ENCODE measurements around the gene CRTC1. TPM values are rescaled to one million over a fixed set of nuclear protein-coding genes. Genes with fewer than 3 reads are reported as not detected.

CRTC1 gene
- total RNA-seq, 1 experiment from 2014 or later, result 12.3 TPM

GRCh38 chr19:18741124-18742121 is 57.9 kb downstream of the CRTC1 start:
- no peak for DNase-seq (ENCODE audit: low spot score)
- no peak for ATAC-seq

GRCh38 chr19:18742324-18742723 is 58.8 kb downstream of the CRTC1 start:
- Mint-ChIP-seq H3K27ac (no peak overlapping the region), H3K4me3 (no peak overlapping the region), H3K4me1 (peaks cover 5% of the 10 kb centered on the region), H3K36me3 (no peaks in the 10 kb centered on the region), H3K27me3 (ENCODE audit: low read depth) (no peaks in the 10 kb centered on the region), H3K9me3 (no peaks in the 10 kb centered on the region)
- no peak for TF ChIP-seq EMX1 (CRISPR knock-in tag; IDR thresholded peaks at IDR 0.05)
- TF ChIP-seq ZSCAN18 (CRISPR knock-in tag; IDR thresholded peaks at IDR 0.05), result no peak
- no peak for TF ChIP-seq E2F5 (CRISPR knock-in tag; IDR thresholded peaks at IDR 0.05)
- no peak for TF ChIP-seq PRRX2 (CRISPR knock-in tag; IDR thresholded peaks at IDR 0.05)
- no peak for TF ChIP-seq ZNF232 (CRISPR knock-in tag; IDR thresholded peaks at IDR 0.05)
- no peak for TF ChIP-seq ZNF263 (CRISPR knock-in tag; IDR thresholded peaks at IDR 0.05; ENCODE audit: low read depth)
- no peak for TF ChIP-seq E2F1 (CRISPR knock-in tag; IDR thresholded peaks at IDR 0.05)
- TF ChIP-seq CDX4 (CRISPR knock-in tag; IDR thresholded peaks at IDR 0.05; ENCODE audit: borderline replicate concordance), result no peak
- CTCF ChIA-PET, result interaction anchor here (0.8 to 1.3 kb wide), 2 partner anchors 105 to 153 kb away, joined by 4 read pairs; no protein-coding TSS in a partner anchor
- no peak for ATAC-seq
- POLR2A ChIA-PET, result no interaction called here
- no peak for DNase-seq (ENCODE audit: low spot score)

More at GRCh38 chr19:18741124-18742121, 57.9 kb downstream of the CRTC1 start:
- H3K27ac Mint-ChIP-seq, result no peak overlapping the region
- no peaks in the 10 kb centered on the region for H3K36me3 Mint-ChIP-seq
- POLR2A ChIA-PET, result no interaction called here
- TF ChIP-seq ZNF512 (CRISPR knock-in tag; IDR thresholded peaks at IDR 0.05; ENCODE audit: borderline replicate concordance), result no peak
- no peak for TF ChIP-seq ELF4 (CRISPR knock-in tag; IDR thresholded peaks at IDR 0.05; ENCODE audit: low read depth)
- no peak for TF ChIP-seq SMAD3 (CRISPR knock-in tag; IDR thresholded peaks at IDR 0.05; ENCODE audit: borderline replicate concordance)
- TF ChIP-seq JUN (CRISPR knock-in tag; IDR thresholded peaks at IDR 0.05), result no peak
- no peak for TF ChIP-seq MYBL2 (CRISPR knock-in tag; IDR thresholded peaks at IDR 0.05)
- no peak for TF ChIP-seq EMX1 (CRISPR knock-in tag; IDR thresholded peaks at IDR 0.05)
- TF ChIP-seq E2F5 (CRISPR knock-in tag; IDR thresholded peaks at IDR 0.05), result no peak
- CTCF ChIA-PET, result interaction anchor here (0.8 to 1.3 kb wide), 3 partner anchors 105 to 152 kb away, joined by 4 read pairs; no protein-coding TSS in a partner anchor
- no peaks in the 10 kb centered on the region for H3K27me3 Mint-ChIP-seq (ENCODE audit: low read depth)
- no peak overlapping the region for H3K4me3 Mint-ChIP-seq
- peaks cover 3% of the 10 kb centered on the region for H3K4me1 Mint-ChIP-seq
- no peaks in the 10 kb centered on the region for H3K9me3 Mint-ChIP-seq
